HEK293 (cell line): Measurements from ENCODE around the gene TCAF2.
"Not testable (repeated sequence)": the region's sequence is repeated elsewhere in the genome, so short reads cannot be mapped to it uniquely, and the experiment has no call there.

Experiments used
- CTCF ChIA-PET: fragments of 350-600 bp; formaldehyde crosslinking; extraction: SDS; loops from one replicate; lab custom pipeline; 2021; ENCODE audit warnings: antibody characterized with exemption; lab: Yijun Ruan, JAX
- POLR2A ChIA-PET: fragments of 300-600 bp; formaldehyde crosslinking; extraction: SDS; loops from one replicate; lab custom pipeline; 2020; ENCODE audit warnings: antibody characterized with exemption, inconsistent platforms; lab: Yijun Ruan, JAX
- H3K27ac ChIP-seq: fragments of 200-500 bp; sonication (Bioruptor generic); 2 replicates; pipeline ENCODE4 v1.5.1; 2014; ENCODE audit warnings: low read depth, low read length, control low read depth, inconsistent platforms; ENCODE audit errors: extremely low read depth
- H3K36me3 ChIP-seq, 2 experiments: fragments of 200-500 bp in 1 of 2; sonication (Bioruptor generic) in 1 of 2; 1 replicate in 1 of 2; 2 replicates in 1 of 2; pipeline ENCODE4 v1.5.1; 2014 to 2017; ENCODE audit warnings: inconsistent platforms in 2 of 2, low read length in 2 of 2; ENCODE audit not compliant: control insufficient read depth in 2 of 2, insufficient read depth in 1 of 2
- H3K4me1 ChIP-seq: fragments of 200-500 bp; sonication (Bioruptor generic); 2 replicates; pipeline ENCODE4 v1.5.1; 2014; ENCODE audit warnings: mild to moderate bottlenecking, low read length, inconsistent platforms; ENCODE audit not compliant: control insufficient read depth, insufficient read depth
- H3K4me3 ChIP-seq: 2 replicates; pipeline ENCODE4 v1.5.1; 2011; ENCODE audit warnings: low read depth, mild to moderate bottlenecking, control low read depth, low read length, moderate library complexity
- H3K9me3 ChIP-seq: fragments of 200-500 bp; sonication (Bioruptor generic); 2 replicates; pipeline ENCODE4 v1.5.1; 2014; ENCODE audit warnings: low read depth, low read length, inconsistent platforms; ENCODE audit not compliant: control insufficient read depth, insufficient read depth

TCAF2 gene

GRCh38 chr7:143630653-143631052 is 9.9 kb downstream of the TCAF2 start:
- H3K4me1 ChIP-seq, POLR2A ChIA-PET, H3K27ac ChIP-seq, H3K4me3 ChIP-seq, H3K9me3 ChIP-seq, CTCF ChIA-PET, H3K36me3 ChIP-seq: not testable (repeated sequence)

GRCh38 chr7:143632506-143632905 is 11.7 kb downstream of the TCAF2 start:
- H3K36me3 ChIP-seq, H3K27ac ChIP-seq, CTCF ChIA-PET, H3K4me1 ChIP-seq, H3K4me3 ChIP-seq, H3K9me3 ChIP-seq, POLR2A ChIA-PET: not testable (repeated sequence)

GRCh38 chr7:143633013-143633618 is 12.3 kb downstream of the TCAF2 start:
- H3K36me3 ChIP-seq, POLR2A ChIA-PET, CTCF ChIA-PET: not testable (repeated sequence)

GRCh38 chr7:143635364-143636240 is 14.8 kb downstream of the TCAF2 start:
- H3K4me1 ChIP-seq, H3K36me3 ChIP-seq, CTCF ChIA-PET, H3K27ac ChIP-seq, H3K9me3 ChIP-seq, POLR2A ChIA-PET, H3K4me3 ChIP-seq: not testable (repeated sequence)

More at GRCh38 chr7:143633013-143633618, 12.3 kb downstream of the TCAF2 start:
- H3K27ac ChIP-seq, H3K4me1 ChIP-seq, H3K4me3 ChIP-seq, H3K9me3 ChIP-seq: not testable (repeated sequence)

- H3K4me1 ChIP-seq, H3K27ac ChIP-seq, H3K4me3 ChIP-seq, CTCF ChIA-PET, POLR2A ChIA-PET, H3K9me3 ChIP-seq, H3K36me3 ChIP-seq: not testable (repeated sequence)
Measured at GRCh38 chr7:143639372-143639771, 18.6 kb downstream of the TCAF2 start.

- CTCF ChIA-PET, POLR2A ChIA-PET, H3K27ac ChIP-seq, H3K4me1 ChIP-seq, H3K36me3 ChIP-seq, H3K9me3 ChIP-seq, H3K4me3 ChIP-seq: not testable (repeated sequence)
Measured at GRCh38 chr7:143640528-143641189, 19.9 kb downstream of the TCAF2 start.

DNA sequence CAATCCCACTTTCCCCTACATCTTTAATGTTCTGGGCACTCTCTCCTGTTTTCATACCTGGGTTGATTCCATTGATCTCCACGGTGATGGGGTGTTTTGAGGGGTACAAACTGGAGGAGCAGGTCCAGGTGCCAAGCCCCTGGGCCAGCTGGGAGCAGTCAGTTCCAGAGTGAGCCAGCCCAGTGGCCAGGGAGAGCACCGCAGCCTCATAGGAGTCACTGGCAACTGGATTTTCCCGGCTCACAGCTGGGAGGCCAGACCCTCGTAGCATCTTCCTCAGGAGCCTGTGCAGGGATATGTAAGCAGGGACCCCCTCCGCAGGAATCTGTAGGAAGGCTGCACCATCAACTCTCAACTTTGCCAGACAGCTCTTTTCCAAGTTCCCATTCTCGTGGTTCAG is 25.8 kb downstream of the TCAF2 start:
- CTCF ChIA-PET, H3K4me1 ChIP-seq, POLR2A ChIA-PET, H3K36me3 ChIP-seq, H3K27ac ChIP-seq, H3K4me3 ChIP-seq, H3K9me3 ChIP-seq: not testable (repeated sequence)

DNA sequence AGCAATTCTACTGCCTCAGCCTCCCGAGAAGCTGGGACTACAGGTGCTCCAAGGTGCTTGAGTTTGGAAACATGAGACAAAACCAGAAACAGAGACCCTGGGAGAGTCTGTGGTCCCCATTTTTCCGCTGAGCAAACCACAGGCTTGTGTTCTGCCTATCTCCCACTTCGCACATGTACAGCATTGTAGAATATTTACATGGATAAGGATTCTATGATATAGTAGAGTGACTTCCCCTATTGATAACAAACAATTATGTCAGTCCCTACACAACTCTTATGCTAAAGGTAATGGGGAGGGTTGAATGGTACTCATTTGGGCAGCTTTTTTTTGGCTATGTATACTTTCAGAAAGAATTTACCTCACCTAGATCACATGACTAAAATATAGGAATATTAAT is 29.1 kb downstream of the TCAF2 start:
- H3K4me1 ChIP-seq, H3K9me3 ChIP-seq, H3K36me3 ChIP-seq, POLR2A ChIA-PET, H3K27ac ChIP-seq, H3K4me3 ChIP-seq, CTCF ChIA-PET: not testable (repeated sequence)

GRCh38 chr7:143650447-143650846 is 29.7 kb downstream of the TCAF2 start:
- H3K4me1 ChIP-seq, POLR2A ChIA-PET, H3K27ac ChIP-seq, CTCF ChIA-PET, H3K4me3 ChIP-seq, H3K9me3 ChIP-seq, H3K36me3 ChIP-seq: not testable (repeated sequence)
